Adrenal gland (tissue), 5 donors: Measurements from ENCODE around the gene MINDY4.

Experiments used
- POLR2A ChIP-seq, 2 donors: fragments of 450-650 bp; IDR thresholded peaks; one replicate each; pipeline ENCODE4 v1.6.1; 2017; ENCODE audit warnings: antibody characterized with exemption in 2 of 2, mild to moderate bottlenecking in 2 of 2, moderate library complexity in 1 of 2
- TF ChIP-seq, protein P1 (sequence below), 6 experiments: fragments of 450-650 bp in 4 of 6; fragments of 200-600 bp in 2 of 6; sonication (generic) in 1 of 6; IDR thresholded peaks; 1 replicate in 5 of 6; 2 replicates in 1 of 6; pipeline versions ENCODE4 v1.5.1 to v1.8.0; 2016 to 2021; ENCODE audit warnings: antibody characterized with exemption in 6 of 6, mild to moderate bottlenecking in 2 of 6, moderate library complexity in 1 of 6
- donor health status: DM: no; HTN: no; CAD: no.

GRCh38 chr7:30874656-30875302, 103.6 kb downstream of the MINDY4 start:
- TF ChIP-seq, protein P1, sequence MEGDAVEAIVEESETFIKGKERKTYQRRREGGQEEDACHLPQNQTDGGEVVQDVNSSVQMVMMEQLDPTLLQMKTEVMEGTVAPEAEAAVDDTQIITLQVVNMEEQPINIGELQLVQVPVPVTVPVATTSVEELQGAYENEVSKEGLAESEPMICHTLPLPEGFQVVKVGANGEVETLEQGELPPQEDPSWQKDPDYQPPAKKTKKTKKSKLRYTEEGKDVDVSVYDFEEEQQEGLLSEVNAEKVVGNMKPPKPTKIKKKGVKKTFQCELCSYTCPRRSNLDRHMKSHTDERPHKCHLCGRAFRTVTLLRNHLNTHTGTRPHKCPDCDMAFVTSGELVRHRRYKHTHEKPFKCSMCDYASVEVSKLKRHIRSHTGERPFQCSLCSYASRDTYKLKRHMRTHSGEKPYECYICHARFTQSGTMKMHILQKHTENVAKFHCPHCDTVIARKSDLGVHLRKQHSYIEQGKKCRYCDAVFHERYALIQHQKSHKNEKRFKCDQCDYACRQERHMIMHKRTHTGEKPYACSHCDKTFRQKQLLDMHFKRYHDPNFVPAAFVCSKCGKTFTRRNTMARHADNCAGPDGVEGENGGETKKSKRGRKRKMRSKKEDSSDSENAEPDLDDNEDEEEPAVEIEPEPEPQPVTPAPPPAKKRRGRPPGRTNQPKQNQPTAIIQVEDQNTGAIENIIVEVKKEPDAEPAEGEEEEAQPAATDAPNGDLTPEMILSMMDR (IDR thresholded peaks at IDR 0.05) = no peak
- no peak for TF ChIP-seq POLR2A (IDR thresholded peaks at IDR 0.05)
